HUES6 (cell line): Measurements from ENCODE around the gene FLT4.
A peak's percentile ranks its signal among the peaks of the same experiment; 100 is the strongest.

Experiments
- H3K27ac ChIP-seq: 2 replicates; pipeline ENCODE4 v1.7.0; 2013; ENCODE audit warnings: low read depth, mild to moderate bottlenecking, low read length, inconsistent platforms
- H3K27me3 ChIP-seq: 2 replicates; pipeline ENCODE4 v1.6.1; 2013; ENCODE audit warnings: low read length; ENCODE audit not compliant: control insufficient read depth, insufficient read depth
- H3K36me3 ChIP-seq: 2 replicates; pipeline ENCODE4 v1.6.1; 2013; ENCODE audit warnings: low read length; ENCODE audit not compliant: control insufficient read depth, insufficient read depth
- H3K4me1 ChIP-seq: 2 replicates; pipeline ENCODE4 v1.6.1; 2013; ENCODE audit warnings: low read length; ENCODE audit not compliant: control insufficient read depth, insufficient read depth
- H3K4me3 ChIP-seq: 2 replicates; pipeline ENCODE4 v1.5.1; 2013; ENCODE audit warnings: low read depth, low read length
- H3K9ac ChIP-seq: one replicate; pipeline ENCODE4 v1.6.1; 2013; ENCODE audit warnings: mild to moderate bottlenecking, low read length
- H3K9me3 ChIP-seq: 2 replicates; pipeline ENCODE4 v1.6.1; 2013; ENCODE audit warnings: low read depth, low read length; ENCODE audit not compliant: control insufficient read depth, insufficient read depth

FLT4 gene

DNA sequence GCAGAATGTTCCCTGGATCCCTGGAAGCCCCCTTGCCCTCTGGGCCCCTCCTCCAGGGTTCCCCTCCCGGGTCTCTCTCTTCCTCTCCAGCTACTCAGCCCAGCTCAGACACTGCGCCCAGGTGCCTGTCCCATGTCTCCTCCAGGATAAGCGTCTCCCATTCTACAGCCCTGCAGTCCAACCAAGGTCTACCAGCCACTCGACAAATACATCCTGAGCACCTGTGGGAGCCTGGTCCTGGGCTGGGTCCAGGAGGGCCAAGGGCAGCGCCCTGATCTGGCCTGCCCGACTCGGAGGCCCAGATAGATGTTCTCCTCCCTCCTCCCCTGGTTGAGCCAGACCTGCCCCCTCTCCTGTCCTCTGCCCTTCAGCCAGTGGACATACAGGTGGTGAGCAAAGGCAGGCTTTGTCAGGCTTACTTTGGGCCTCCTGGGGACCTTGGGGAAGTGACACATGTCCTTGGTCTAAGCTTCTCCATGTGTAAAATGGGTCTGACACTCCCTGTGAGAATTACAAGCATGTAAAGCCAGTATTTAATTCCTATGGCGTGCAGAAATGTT, 1.4 kb downstream of the FLT4 start:
- Histone ChIP-seq H3K36me3 (no peaks in the 10 kb centered on the region), H3K4me3 (peak overlapping the region; percentile 55; the same call in 1 of the 2 replicates), H3K4me1 (no peaks in the 10 kb centered on the region), H3K27ac (no peak overlapping the region), H3K27me3 (peaks cover 79% of the 10 kb centered on the region), H3K9ac (no peak overlapping the region), H3K9me3 (no peaks in the 10 kb centered on the region)

DNA sequence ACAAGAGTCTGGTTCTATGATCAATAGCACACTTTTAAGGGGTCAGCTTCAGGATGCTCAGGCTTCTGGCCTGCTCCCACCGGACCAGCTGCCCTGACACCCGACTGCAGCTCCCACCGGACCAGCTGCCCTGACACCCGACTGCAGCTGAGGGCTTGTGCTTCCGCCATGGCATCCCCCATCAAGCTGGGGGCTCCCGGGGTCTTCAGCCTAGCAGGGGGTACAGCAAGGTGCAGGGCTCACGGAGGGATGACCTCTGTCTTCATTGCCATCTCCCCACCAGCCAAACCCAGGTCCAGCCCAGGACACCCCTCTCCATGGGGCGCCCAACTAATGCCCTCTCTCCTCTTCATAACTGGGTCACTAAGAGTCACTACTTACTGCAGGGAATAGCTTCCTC, 1.9 kb downstream of the FLT4 start:
- no peaks in the 10 kb centered on the region for H3K4me1 ChIP-seq
- H3K27ac ChIP-seq = no peak overlapping the region
- H3K4me3 ChIP-seq = no peak overlapping the region
- H3K36me3 ChIP-seq = no peaks in the 10 kb centered on the region
- no peaks in the 10 kb centered on the region for H3K9me3 ChIP-seq
- peaks cover 74% of the 10 kb centered on the region for H3K27me3 ChIP-seq
- no peak overlapping the region for H3K9ac ChIP-seq

DNA sequence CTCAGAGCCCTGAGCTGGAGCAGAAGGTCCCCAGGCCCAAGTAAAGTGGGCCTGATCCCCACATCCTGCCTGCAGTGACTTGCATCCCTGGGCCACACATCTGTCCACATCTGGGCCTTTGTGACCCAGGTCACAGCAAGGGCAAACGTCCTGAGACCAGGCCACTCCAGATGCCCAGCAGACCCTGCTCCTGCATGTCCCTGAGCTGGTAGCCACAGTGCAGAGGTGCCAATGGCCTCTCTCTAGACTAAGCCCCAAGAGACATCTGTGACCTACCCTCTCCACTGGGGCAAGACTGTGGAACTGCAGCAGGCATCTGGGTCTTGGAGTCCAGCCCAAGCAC, 2.5 kb downstream of the FLT4 start:
- Histone ChIP-seq H3K4me3 (no peak overlapping the region), H3K9ac (no peak overlapping the region), H3K27ac (no peak overlapping the region), H3K4me1 (no peaks in the 10 kb centered on the region), H3K27me3 (peaks cover 69% of the 10 kb centered on the region), H3K36me3 (no peaks in the 10 kb centered on the region), H3K9me3 (no peaks in the 10 kb centered on the region)

DNA sequence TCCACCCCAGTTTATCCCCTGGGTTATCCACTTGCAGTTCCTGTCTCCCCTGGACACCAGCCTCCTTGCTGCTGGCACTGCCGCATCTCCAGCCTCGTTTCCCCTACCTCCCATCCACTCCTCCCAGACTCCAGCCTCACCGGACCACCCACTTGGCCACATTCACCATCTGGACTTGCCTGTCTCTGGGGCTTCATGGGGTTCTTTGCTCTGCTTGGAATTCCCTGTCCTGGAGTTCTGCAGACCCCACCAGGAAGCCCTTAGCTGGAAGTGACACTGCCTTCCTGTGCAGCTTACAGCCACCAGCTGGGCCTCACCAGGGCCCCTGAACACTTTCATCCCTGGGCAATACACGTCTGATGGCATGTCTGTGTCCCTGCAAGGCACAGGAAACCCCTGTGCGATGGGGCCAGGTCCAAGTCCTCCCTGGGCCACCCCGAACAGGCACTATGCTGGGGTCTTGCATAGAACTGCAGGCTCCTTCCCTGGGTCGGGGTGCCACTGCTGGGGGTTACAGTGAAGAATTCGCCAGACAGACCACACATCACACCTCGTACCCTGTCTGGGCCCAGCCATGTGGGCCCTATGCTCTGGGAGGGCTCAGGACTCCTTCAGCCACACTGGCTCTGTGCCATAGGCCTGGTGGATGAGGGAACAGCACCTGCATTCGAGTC, 3.0 kb downstream of the FLT4 start:
- Histone ChIP-seq H3K4me1 (no peaks in the 10 kb centered on the region), H3K27ac (no peak overlapping the region), H3K36me3 (no peaks in the 10 kb centered on the region), H3K4me3 (no peak overlapping the region), H3K27me3 (peaks cover 63% of the 10 kb centered on the region), H3K9ac (no peak overlapping the region), H3K9me3 (no peaks in the 10 kb centered on the region)

DNA sequence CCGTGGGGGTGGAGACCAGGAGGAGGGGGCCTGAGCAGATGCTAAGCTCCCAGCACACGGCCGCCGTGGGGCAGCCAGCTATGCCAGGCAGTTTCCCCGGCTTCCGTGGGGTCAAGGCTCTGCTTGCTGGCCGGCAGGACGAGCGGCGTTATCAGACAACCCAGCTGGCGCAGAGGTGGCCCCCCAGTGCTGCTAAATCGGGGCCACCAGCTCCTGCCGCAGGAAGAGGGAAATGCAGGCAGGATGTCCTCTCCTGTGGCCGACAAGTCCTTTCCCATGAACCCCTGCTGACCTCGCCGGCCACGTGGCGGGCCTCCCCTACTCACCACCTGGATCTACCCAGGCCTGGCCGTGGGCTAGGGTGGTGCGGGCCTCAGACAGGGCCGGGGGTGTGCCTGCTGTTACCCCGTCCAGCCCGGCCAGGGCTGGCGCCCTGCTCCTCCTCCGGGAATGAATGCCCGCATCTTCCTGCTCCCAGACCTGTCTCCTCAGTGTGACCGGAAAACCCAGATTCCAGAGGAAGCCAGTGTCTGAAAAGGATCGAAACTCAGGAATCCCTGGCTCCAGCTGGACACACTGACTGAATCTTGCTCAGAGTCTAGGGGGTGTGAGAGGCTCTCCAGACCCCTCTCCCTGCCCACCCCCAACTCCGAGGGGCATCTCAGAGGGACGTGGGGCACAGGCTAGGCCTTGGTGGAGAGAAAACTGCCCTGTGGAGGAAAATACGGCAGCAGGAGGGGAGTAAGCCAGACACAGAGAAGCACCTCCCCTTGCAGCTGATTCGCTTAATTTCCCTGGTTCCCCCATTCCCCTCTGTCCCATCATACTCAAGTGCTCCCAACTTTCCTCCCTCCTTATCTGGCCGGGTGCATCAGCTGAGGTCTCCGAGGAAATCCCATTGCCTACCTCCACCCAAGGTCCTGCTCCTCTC, 3.9 kb downstream of the FLT4 start:
- Histone ChIP-seq H3K4me3 (no peak overlapping the region), H3K27me3 (peaks cover 55% of the 10 kb centered on the region), H3K4me1 (no peaks in the 10 kb centered on the region), H3K9ac (no peak overlapping the region), H3K27ac (no peak overlapping the region), H3K36me3 (no peaks in the 10 kb centered on the region), H3K9me3 (no peaks in the 10 kb centered on the region)

DNA sequence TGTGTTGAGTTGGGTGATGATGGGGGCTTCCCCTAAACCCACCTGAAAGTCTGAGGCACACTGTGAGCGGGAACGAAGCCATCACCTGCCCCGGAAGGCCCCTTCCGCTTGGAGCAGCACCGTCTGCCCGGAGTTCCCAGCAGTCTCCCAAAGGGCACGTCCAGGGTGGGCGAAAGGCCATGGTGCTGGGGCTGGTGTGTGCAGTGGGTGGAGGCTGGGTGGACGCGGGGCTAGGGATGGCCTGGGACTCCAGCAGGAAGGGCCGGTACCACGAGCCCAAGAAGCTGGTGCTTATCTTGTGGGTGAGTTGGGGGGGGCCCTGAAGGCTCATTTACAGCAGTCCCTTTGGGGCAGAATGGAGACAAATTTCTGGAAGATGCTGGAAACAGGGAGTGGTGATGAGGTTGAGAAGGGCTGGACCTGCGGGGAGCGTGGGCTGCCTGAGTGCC, 4.6 kb downstream of the FLT4 start:
- no peak overlapping the region for H3K4me3 ChIP-seq
- no peaks in the 10 kb centered on the region for H3K9me3 ChIP-seq
- H3K27me3 ChIP-seq = peaks cover 48% of the 10 kb centered on the region
- H3K4me1 ChIP-seq = no peaks in the 10 kb centered on the region
- H3K36me3 ChIP-seq = no peaks in the 10 kb centered on the region
- H3K9ac ChIP-seq = no peak overlapping the region
- no peak overlapping the region for H3K27ac ChIP-seq

DNA sequence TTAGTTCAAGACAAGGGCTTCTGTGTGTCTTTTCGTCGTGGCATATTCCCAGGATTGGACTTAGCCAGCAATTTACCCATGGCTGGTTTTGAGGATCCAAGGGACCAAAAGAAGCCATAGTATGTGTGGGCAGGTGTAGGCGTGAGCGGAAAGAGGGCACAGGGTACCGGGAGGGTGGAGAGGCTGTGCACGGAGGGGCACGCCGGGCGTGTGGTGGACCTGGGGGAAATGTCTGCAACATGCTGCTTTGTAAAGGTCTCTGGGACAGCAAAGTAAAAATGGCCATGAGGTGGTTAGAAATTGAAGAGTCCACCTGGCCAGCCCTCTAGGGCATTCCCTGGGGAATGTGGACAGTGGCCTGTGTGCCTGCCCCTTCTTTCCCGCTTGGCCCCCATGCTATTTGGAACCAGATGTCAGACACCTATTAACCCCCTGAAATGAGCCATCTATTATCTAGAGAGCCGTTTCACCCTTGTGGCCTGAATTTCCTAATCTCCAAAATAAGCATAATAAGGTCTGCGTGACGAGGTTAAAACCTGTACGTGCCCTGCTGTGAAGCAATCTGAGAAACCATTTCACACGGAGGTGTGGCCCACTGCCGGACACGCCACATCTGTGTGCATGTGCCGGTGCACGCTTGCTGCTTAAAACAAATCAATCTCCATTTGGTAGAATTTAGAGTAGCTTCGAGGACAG, 5.1 kb downstream of the FLT4 start:
- no peaks in the 10 kb centered on the region for H3K4me1 ChIP-seq
- no peak overlapping the region for H3K4me3 ChIP-seq
- no peaks in the 10 kb centered on the region for H3K36me3 ChIP-seq
- H3K9me3 ChIP-seq = no peaks in the 10 kb centered on the region
- H3K27me3 ChIP-seq = peaks cover 43% of the 10 kb centered on the region
- H3K9ac ChIP-seq = no peak overlapping the region
- H3K27ac ChIP-seq = no peak overlapping the region

DNA sequence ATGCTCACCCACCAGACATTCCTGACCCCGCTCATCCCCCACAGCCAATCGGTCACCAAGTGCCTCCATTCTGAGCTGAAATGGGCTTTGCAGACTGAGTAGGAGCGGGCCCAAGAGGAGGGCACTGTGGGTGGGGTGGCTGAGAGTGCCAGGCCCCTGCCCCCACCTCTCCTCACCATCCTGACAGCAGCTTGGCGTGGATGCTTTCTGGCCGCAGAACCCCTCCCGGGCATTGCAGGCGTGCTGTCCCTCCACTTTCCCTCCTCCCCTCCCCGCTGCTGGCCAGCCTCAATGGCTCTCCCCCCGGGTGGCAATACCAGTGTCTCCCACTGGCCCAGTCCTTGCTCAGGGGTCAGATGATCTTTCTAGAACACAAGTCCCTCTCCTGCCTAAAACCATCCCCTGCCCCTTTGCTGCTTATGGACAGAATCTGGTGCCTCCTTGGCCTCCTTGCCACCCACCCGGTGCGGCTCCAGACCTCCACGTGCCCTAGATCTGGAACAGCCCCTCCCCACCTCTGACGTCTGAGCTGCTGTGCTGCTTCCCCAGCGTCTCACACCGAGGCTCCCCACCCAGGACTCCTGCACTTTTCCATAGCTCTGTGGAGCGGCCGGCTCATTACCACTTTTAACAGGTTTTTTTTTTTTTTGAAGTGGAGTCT, 6.1 kb downstream of the FLT4 start:
- Histone ChIP-seq H3K9ac (no peak overlapping the region), H3K27ac (no peak overlapping the region), H3K36me3 (no peaks in the 10 kb centered on the region), H3K9me3 (no peaks in the 10 kb centered on the region), H3K4me1 (no peaks in the 10 kb centered on the region), H3K4me3 (no peak overlapping the region), H3K27me3 (peaks cover 34% of the 10 kb centered on the region)

DNA sequence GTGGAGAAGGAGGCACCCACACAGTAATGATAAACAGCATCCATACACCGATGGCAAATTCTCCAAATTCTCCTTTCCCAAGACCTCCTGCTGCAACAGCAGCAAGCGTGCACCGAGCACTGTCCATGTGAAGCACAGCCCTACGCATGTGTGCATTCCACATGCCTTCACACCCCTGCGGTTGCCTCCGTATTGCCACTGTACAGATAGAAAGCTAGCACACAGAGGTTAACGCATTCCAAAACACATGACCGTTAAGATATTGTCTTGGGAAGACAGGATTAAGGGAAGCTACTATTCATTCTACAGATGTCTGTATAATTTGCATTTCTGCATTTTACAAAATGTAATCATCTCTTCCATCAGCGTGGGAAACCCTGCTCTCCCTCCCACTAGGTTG, 6.6 kb downstream of the FLT4 start:
- H3K27me3 ChIP-seq = peaks cover 28% of the 10 kb centered on the region

DNA sequence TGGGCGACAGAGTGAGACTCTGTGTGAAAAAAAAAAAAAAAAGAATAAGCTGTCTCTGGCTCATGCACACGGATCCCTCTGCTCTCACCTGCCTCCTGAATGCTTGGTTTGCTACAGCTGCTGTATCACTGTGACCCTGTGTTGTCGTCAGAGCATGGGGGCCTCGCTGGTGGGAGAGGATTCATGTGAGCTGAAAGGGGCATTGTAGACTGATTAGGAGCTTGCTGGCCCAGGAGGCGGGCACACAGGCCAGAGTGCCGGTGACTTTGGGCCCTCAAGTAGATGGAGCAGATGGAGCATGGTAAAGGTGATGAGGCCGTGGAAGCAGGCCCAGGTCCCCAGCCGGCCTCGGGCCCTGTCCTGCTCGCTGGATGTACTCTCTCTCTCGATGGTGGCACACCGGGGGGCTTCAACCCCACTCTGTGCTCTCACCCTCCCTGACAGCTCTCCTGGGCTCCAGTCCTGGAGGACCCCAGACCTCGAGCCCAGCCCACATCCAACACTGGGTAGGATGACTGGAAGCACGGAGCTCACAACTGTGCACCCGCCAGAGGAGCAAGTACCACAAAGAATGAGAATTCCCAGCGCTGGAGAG, 7.1 kb downstream of the FLT4 start:
- H3K27me3 ChIP-seq = peaks cover 23% of the 10 kb centered on the region

More for the DNA sequence above, 6.6 kb downstream of the FLT4 start:
- H3K9me3 ChIP-seq = no peaks in the 10 kb centered on the region
- no peak overlapping the region for H3K4me3 ChIP-seq
- no peaks in the 10 kb centered on the region for H3K4me1 ChIP-seq
- no peak overlapping the region for H3K9ac ChIP-seq
- H3K36me3 ChIP-seq = no peaks in the 10 kb centered on the region
- H3K27ac ChIP-seq = no peak overlapping the region

More for the DNA sequence above, 7.1 kb downstream of the FLT4 start:
- Histone ChIP-seq H3K9ac (no peak overlapping the region), H3K9me3 (no peaks in the 10 kb centered on the region), H3K4me3 (no peak overlapping the region), H3K36me3 (no peaks in the 10 kb centered on the region), H3K4me1 (no peaks in the 10 kb centered on the region), H3K27ac (no peak overlapping the region)
